GM21360 (cell line): Measurements from ENCODE around the gene PRSS56.

Experiments
- ATAC-seq: cut with Tn5 transposase; IDR thresholded peaks from one replicate; pipeline ENCODE4 v1.9.1; 2021; ENCODE audit warnings: mild to moderate bottlenecking, moderate library complexity; ENCODE audit not compliant: unreplicated experiment

PRSS56 gene

DNA sequence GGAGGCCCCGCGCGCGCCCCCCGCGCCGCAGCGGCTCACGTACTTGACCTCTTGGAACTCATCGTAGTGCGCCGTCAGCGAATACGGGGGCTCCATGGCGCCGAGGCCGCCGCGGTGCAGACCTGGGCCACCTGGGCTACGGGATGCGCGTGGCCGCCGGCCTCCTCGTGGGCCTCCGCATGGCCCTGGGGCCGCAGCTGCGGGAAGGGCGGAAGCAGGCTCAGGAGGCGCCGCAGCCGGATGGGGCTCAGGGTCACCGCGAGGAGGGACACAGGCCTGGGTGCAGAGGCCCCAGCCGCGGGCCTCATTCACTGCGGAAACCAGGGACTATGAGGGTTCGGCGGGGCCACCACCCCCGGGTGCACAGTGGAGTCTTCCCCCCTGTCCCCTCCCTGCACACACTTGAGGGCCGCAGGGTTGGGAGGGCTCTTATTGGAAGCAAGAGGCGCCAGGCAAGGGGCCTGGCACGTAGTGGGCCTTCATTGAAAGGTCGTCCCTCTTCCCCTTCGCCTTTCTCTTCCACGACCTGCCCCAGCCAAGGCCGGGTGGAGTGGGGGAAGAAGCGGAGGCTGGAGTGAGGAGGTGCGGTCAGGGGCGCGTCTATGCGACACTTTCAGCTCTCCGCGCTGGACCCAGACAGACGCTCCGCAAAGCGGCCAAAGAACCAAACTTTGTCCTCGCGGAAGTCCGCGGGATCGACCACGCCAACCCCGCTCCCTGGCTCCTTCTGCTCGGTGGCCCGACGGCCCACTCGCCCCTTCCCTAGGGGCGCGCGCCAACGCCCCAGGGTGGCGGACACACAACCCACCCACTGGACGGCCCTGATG is 33.4 kb upstream of the PRSS56 start:
- ATAC-seq = no peak

DNA sequence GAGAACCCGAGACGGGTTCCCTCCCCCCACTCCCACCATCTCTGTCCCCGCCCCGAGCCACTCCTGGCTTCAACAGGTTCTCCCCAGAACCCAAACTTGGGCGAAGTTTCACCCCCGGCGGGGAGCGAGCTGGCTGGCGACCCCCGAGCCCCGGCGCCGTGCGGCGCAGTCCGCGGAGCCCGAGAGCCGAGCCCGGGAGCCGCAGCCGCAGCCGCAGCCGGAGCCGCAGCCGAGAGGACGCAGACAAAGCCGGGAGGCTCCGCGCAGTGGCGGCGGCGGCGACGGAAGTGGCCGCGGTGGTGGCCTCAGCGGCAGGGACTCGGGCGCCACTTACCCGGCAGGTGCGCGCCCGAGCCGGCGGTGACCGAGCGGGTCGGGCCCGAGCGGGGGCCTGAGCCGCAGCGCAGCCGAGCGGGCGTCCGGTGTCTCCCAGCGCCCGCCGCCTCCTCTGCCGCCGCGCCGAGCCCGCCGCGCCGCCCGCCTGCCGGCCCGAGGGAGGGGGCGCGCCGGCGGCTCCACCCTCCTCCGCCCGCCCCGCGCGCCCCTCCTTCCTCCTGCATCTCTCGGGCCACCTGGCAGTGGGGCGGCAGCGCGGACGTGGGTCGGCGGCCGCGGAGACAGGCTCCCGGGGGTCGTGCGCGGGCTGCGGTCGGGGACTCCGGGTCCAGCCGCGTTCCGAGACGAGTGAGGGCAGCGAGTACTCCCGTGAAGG is 32.6 kb upstream of the PRSS56 start, which contains the start of gene ECEL1:
TSS of gene ECEL1 (minus strand) at position 450 of the 712 bp plus-strand sequence. CDS start 1,181 bp downstream, outside the sequence.
- no peak for ATAC-seq

- ATAC-seq = no peak
Measured at GRCh38 chr2:232488097-232488711, 32.0 kb upstream of the PRSS56 start.

GRCh38 chr2:232488721-232489300 is 31.4 kb upstream of the PRSS56 start:
- no peak for ATAC-seq

DNA sequence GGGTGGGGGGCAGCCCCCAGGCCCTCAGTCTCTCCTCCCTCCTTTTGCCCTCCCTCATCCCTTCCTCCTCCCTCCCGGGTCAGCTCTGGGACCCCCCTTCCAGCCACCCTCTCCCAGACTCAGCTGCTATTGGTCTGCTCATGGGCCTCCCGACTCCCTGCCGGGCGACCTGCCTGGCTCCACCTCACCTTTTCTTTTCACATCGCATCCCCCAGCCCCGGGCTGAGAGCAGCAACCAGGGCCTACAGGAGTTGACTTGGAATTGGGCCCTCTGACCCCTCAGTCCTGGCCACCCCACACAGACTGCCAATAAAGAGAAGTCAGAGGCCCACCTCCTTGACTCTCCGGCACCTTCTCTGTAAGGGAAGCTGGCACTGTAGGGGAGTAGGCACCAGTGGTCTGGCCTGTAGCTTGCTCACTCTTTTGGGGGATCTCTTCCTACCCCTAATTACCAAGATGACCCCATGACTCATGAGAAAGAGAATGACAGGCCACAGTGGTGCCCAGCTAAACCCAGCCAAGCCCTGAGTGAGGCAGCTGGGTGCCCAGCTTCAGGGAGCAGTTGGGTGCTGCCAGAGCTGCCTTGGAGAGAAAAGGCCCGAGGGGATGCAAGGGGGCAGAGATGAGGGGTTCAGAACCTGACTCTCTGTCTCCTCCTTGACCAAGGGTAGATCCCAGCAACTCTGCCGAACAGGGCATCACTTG is 30.5 kb upstream of the PRSS56 start:
- ATAC-seq = no peak

DNA sequence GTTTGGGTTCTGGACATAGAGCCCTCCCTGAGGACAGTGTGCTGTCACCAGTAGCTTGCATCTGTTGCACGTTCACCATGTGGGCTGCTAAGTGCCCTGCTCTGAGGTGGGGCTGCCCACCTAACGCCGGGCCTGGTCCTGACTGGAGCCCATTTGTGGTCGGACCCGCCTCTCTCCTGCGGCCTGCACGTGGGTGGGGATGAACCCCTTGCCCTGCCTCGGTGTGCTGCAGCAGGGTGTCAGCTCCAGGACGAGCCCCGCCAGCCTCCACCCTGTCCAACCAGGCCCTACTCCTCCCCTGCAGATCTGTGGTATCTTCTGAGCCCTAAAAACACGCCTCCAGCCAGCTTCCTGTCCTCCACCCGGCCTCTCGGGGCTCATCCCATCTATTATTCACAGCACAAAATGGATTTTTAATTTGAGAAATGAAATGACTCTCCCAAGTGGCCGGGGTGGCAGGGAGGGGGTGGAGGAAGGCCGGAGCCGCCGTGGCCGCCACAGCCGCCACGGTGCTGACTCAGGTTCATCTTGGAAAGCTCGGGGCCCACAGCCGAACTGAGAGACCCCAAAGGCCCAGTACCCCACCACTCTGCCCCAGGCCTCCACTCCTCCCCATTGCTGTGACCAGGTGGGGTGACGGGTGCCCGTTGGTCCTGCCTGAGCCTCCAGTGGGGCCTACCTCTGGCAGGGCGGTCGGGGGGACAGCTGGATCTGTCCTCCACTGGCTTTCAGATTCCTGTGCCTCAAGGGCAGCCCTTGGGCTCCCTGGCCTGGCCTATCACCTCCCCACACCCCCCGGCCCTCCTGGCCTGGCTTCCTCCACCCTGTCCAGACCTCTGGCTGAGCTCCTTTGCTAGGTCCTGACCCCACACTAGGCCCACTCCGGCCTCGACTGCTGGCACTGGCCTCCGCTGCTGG is 29.7 kb upstream of the PRSS56 start:
- no peak for ATAC-seq

DNA sequence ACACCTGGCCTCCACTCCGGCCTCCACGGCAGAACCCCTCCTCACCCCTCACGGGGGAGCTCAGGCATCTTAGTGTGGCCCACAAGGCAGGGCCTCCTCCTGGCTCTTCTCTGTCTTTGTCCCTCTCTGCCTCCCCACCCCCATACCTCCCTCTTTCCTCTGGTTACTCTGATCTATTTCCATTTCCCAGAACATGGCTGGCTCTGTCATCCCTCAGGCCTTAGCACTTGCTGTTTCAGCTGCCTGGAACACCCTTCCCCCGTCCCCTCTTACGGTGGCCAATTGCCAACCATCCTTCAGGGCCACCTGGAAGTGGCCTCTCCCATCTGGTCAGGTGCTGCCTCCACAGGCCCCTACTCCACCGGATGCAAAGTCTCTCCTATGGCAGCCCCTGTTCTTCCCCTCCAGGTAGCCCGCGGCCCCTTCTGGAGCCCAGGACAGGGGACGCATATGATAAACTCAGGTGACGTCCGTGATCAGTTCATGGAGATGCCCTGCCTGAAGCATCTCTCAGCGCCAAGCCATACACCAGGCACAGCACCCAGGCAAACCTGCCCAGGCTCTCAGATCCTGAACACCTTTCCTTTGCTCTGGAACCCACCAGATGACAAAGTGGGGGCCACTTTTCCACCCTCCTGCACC is 28.9 kb upstream of the PRSS56 start:
- ATAC-seq = no peak

GRCh38 chr2:232492236-232492848 is 27.8 kb upstream of the PRSS56 start:
- no peak for ATAC-seq

GRCh38 chr2:232492963-232493700 is 27.1 kb upstream of the PRSS56 start:
- no peak for ATAC-seq

GRCh38 chr2:232493701-232494474 is 26.3 kb upstream of the PRSS56 start:
- ATAC-seq = no peak

DNA sequence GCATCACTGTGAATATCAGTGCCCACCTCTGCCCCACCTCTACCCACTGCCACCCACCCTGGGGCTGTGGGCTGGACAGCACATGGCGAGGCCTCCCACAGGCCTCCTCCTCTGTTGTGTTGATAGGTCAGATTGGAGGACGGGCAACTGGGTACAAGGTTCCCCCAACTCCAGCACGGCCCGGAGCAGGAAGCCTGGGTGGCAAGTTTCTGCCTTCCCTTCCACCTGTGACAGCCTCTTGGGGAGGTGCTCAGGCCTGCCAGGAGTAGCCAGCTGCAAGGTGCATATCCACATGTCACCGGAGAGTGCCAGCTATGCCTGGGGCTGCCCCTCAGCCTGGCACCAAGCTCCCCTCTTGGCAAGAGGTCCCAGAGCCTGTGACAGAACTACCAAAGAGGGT is 25.6 kb upstream of the PRSS56 start:
- no peak for ATAC-seq

DNA sequence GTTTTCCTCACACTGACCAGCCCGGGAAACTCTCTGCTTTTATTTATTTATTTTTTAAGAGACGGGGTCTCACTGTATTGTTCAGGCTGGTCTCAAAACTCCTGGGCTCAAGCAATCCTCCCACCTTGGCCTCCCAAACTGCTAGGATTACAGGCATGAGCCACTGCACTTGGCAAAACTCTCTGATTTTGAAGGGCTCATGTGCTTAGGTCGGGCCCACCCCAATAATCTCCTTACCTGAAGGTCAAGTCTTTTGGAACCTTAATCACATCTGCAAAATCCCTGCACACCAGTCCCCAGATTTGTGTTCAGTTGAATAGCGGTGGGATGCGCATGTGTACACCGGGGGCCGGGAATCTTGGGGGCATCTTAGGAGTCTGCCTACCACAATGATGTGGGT is 24.9 kb upstream of the PRSS56 start:
- ATAC-seq = no peak

DNA sequence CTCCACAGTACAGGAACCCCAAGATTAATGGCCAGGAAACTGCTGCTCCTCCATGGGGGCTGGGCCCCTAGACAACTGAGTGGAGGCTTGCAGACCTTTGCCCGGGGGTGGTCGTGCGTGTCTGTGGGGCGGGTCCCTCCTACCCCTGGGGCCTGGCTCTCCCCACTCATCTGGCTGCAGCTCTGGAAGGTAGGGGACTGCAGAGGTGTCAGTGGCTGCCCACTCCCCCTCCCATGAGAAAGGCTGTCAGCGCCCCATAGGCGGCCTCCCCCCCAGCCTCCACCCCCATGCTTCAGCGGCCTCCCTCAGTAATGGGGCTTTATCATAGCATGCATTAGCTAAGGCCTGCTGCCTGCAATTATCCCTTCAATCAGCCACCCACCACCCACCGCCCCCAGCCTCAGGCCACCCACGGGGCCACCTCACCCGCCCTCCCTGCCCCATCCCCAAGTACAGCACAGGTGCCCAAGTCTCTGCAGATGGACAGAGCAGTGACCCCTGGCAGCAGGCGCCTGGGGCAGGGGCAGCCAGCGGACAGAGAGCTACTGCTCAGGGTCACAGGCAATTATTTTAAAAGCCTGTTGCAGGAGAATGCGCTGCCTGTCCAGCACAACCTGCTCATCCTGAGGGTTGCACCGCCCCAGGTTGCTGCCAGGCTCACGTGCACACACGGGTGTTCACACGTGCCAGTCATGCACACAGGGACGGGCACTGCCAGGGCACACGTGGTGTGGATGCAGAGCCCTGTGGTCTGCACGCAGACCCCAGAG is 23.5 kb upstream of the PRSS56 start:
- no peak for ATAC-seq

DNA sequence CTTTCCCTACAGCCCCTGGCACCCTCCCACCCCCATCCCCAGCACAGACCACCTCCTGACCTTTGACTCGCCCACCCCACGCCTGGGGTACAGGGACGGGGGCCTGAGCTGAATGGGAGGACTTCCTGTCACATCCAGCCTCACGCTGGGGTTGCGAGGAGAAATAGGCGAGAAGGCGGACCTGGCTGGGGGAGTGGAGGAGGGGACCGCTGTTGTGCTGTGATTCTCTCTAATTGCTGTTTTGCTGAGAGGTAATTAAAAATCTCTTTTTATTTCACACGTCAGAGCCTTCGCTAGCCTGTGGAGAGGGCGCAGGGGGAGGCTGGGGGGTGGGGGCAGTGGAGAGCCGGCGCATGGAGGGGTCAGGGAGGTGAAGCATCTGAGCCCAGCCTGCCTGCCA is 22.8 kb upstream of the PRSS56 start:
- ATAC-seq = no peak

DNA sequence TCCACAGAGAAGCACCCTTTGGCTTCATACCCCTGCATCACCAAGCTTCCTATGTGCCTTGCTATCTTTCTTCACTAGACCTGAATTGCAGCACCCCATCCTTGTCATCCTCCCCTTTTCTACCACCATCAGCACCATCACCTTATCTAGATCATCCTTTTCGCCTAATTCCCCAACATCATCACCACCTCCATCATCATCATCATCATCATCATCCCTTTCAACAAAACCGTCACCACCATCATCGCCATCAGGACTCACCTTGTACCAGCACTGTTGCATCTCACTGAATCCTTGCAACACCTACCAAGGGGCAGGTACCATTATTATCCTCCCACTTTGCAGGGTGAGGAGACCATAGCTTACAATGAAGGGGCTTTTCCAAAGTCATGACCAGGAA is 21.7 kb upstream of the PRSS56 start:
- ATAC-seq = no peak

GRCh38 chr2:232501331-232501771 is 18.8 kb upstream of the PRSS56 start:
- ATAC-seq = no peak
